Esophagus squamous epithelium (tissue), 5 donors: ENCODE results near the gene UVSSA. TPM values are rescaled to one million over a fixed set of nuclear protein-coding genes. Genes with fewer than 3 reads are reported as not detected.

Experiments
- DNase-seq: peaks from one replicate; lab custom pipeline; 2025; lab: John Stamatoyannopoulos, UW
- H3K27ac ChIP-seq, 4 donors: fragments of 200-600 bp; sonication (generic); one replicate each; pipeline ENCODE4 v1.5.1; 2016 to 2019; ENCODE audit warnings: mild to moderate bottlenecking in 1 of 4
- H3K27me3 ChIP-seq, 4 donors: fragments of 200-600 bp; sonication (generic); 1 replicate in 3 of 4; 2 replicates in 1 of 4; pipeline versions ENCODE4 v1.5.1 to v1.6.0; 2017 to 2021; ENCODE audit warnings: antibody characterized with exemption in 1 of 4
- H3K36me3 ChIP-seq, 3 donors: fragments of 200-600 bp; sonication (generic); one replicate each; pipeline ENCODE4 v1.5.1; 2016 to 2019
- H3K4me1 ChIP-seq, 3 donors: fragments of 200-600 bp; sonication (generic); one replicate each; pipeline ENCODE4 v1.5.1; 2017 to 2019
- H3K4me3 ChIP-seq, 4 donors: fragments of 200-600 bp; sonication (generic); 1 replicate in 3 of 4; 2 replicates in 1 of 4; pipeline ENCODE4 v1.5.1; 2016 to 2019; ENCODE audit warnings: mild to moderate bottlenecking in 2 of 4, moderate library complexity in 1 of 4
- H3K9me3 ChIP-seq, 3 donors: fragments of 200-600 bp; sonication (generic); one replicate each; pipeline ENCODE4 v1.5.1; 2016 to 2019
- POLR2A ChIP-seq, 4 donors: fragments of 450-650 bp; IDR thresholded peaks; one replicate each; pipeline ENCODE4 v1.6.1; 2017; ENCODE audit warnings: antibody characterized with exemption in 4 of 4, mild to moderate bottlenecking in 4 of 4, moderate library complexity in 3 of 4
- WGBS, 2 donors: methylation state at CpG; one replicate each; pipeline ENCODE4 v1.1.5; 2018; 5-methylcytosine and 5-hydroxymethylcytosine counted together
- intact Hi-C: fragments of 100-400 bp; cut with DNase I; formaldehyde crosslinking; loops from one replicate; pipeline ENCODE4 v1.15.0; 2022
- total RNA-seq, 4 donors: library from RNA; depleted of rRNA; stranded (reverse); fragments of >200 nt; gene quantifications; one replicate each; pipeline ENCODE4 v1.1.0, GENCODE V29; 2016
- TF ChIP-seq, protein P1 (sequence below), 6 experiments: fragments of 450-650 bp in 4 of 6; fragments of 200-600 bp in 2 of 6; sonication (generic) in 2 of 6; IDR thresholded peaks; one replicate each; pipeline ENCODE4 v1.5.1; 2016 to 2019; ENCODE audit warnings: antibody characterized with exemption in 6 of 6, mild to moderate bottlenecking in 4 of 6, moderate library complexity in 4 of 6
- donor health status: DM: yes; HTN: yes; CAD: no.

Gene UVSSA
- total RNA-seq, 4 donors from 2014 or later: 7.2 to 12.8 (median 11.5) TPM

DNA sequence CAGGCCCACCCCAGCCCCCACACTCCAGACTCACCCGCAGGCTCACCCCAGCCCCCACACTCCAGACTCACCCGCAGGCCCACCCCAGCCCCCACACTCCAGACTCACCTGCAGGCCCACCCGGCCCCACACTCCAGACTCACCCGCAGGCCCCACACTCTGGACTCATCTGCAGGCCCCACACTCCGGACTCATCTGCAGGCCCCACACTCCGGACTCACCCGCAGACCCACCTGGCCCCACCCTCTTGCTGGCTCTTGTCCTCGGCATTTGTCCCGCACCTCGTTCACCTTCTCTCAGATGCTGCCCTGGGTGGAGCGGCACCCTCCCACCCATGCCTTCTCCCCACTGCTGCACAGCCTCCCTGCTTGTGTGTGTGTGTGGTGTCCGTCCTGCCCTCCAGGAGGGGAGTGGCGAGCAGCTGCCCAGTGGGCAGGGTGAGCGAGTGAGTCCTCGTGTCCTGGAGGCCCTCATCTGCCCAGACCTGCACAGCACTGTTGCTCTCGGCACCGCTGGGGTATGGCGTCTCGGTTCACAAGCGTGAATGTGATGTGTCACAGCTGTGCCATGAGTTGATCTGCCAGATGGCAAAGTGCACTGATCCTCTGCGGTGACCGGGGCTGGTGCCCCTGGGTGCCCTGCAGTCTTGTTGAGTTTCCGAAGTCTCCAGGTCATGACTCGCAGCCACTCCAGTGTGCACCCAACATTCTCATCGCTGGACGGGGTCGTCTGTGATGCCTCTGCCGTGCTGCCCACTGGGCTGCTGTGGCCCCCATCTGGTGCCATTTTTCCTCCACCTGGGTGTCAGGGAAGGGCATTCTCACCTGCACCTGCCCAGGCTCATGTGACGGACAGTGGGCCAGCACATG, 29.6 kb upstream of the UVSSA start:
- TF ChIP-seq, protein P1, sequence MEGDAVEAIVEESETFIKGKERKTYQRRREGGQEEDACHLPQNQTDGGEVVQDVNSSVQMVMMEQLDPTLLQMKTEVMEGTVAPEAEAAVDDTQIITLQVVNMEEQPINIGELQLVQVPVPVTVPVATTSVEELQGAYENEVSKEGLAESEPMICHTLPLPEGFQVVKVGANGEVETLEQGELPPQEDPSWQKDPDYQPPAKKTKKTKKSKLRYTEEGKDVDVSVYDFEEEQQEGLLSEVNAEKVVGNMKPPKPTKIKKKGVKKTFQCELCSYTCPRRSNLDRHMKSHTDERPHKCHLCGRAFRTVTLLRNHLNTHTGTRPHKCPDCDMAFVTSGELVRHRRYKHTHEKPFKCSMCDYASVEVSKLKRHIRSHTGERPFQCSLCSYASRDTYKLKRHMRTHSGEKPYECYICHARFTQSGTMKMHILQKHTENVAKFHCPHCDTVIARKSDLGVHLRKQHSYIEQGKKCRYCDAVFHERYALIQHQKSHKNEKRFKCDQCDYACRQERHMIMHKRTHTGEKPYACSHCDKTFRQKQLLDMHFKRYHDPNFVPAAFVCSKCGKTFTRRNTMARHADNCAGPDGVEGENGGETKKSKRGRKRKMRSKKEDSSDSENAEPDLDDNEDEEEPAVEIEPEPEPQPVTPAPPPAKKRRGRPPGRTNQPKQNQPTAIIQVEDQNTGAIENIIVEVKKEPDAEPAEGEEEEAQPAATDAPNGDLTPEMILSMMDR (IDR thresholded peaks at IDR 0.05): no peak
- no peak for TF ChIP-seq POLR2A (IDR thresholded peaks at IDR 0.05)
- H3K36me3 ChIP-seq: peaks cover 32 to 100% (median 40%) of the 10 kb centered on the region in 3 donors
- 92 to 96% methylated on average over 9 to 10 of the region's 29 CpGs for WGBS, 2 donors
- H3K4me1 ChIP-seq: no peaks in the 10 kb centered on the region
- no peak overlapping the region for H3K4me3 ChIP-seq
- no peaks in the 10 kb centered on the region for H3K27me3 ChIP-seq
- no peak overlapping the region for H3K27ac ChIP-seq
- no peak for DNase-seq
- no peaks in the 10 kb centered on the region for H3K9me3 ChIP-seq
- intact Hi-C loops: no loop called here

DNA sequence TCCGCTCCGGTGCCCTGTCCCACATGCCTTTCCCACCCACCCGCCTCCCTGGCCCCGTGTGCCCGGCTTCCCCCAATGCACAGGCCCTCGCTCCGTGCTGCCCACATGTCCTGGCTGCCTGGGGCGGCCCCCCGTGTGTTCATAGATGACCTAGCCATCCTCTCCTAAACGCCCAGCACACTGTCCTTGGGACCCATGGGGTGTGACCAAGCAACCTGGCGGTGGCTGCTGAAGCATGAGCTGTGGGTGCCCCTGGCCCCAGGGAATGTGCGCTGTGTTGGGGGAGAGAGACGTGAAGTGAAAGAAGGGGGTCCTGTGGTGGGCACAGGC, 29.0 kb upstream of the UVSSA start:
- H3K4me3 ChIP-seq: no peak overlapping the region
- no peaks in the 10 kb centered on the region for H3K9me3 ChIP-seq
- intact Hi-C loops: no loop called here
- no peak for DNase-seq
- no peaks in the 10 kb centered on the region for H3K27me3 ChIP-seq
- peaks cover 26 to 100% (median 42%) of the 10 kb centered on the region in 3 donors for H3K36me3 ChIP-seq
- no peak overlapping the region for H3K27ac ChIP-seq
- 86% methylated on average over 4 of the region's 13 CpGs; no CpG with 5 or more reads in 1 of the 2 donors for WGBS, 2 donors
- H3K4me1 ChIP-seq: no peaks in the 10 kb centered on the region
- no peak for TF ChIP-seq POLR2A (IDR thresholded peaks at IDR 0.05)
- TF ChIP-seq, protein P1 (IDR thresholded peaks at IDR 0.05): no peak

DNA sequence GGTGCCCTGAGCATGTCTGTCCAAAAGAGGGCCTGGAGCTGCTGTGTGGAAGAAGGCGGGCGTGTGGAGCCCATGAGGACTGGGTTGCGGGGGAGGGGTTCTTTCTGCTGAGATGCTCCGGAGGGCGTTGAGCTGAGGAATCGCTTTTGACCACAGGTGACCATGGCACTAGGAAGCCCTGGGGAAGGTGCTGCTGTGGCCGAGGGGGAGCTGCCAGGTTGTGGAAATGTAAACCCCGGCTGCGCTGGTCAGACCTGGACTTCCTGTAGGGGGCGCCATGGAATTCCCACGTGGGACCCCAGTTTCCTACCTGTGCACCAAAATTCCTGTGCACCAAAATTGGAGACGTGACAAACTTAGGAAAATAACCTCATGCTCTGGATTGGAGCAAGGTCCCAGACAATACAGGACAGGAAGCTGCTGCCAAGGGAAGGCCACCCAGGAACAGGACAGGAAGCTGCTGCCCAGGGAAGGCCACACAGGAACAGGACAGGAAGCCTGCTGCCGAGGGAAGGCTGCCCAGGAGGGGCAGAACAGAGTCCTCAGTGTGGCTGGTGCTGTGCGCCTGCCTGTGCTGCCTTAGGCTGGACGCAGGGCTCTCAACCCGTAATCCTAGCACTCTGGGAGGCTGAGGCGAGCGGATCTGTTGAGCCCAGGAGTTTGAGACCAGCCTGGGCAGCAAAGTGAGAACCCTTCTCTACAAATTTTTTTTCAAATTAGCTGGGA, 28.4 kb upstream of the UVSSA start:
- no peak overlapping the region for H3K27ac ChIP-seq
- H3K27me3 ChIP-seq: no peaks in the 10 kb centered on the region
- no peaks in the 10 kb centered on the region for H3K4me1 ChIP-seq
- intact Hi-C loops: no loop called here
- 88 to 89% methylated on average over 13 to 18 of the region's 18 CpGs for WGBS, 2 donors
- no peak overlapping the region for H3K4me3 ChIP-seq
- H3K9me3 ChIP-seq: no peaks in the 10 kb centered on the region
- no peak for DNase-seq
- H3K36me3 ChIP-seq: peaks cover 21 to 100% (median 37%) of the 10 kb centered on the region in 3 donors
- TF ChIP-seq POLR2A (IDR thresholded peaks at IDR 0.05): no peak
- TF ChIP-seq, protein P1 (IDR thresholded peaks at IDR 0.05): peak in 2 of 6 experiments; percentile 14 to 26

DNA sequence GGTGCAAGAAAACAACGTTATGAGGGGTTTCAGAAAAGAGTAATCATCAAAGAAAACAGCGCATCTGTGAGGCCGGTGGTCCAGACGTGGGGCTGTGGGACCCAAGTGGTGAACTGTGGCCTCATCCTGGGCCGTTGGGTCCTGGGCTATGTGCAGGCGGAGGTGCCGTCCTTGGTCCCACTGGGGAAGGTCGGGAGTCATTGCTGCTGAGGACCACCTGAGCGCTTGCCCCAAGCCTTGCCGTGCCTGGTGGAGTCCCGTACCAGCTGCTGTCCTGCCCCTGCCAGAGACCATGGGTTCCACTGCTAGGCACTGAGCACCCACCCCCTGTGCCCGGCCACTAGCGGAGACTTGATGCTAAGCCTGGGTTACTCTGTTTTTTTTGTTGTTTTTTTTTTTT, 25.5 kb upstream of the UVSSA start:
- WGBS, 2 donors: 87 to 91% methylated on average over 10 to 13 of the region's 13 CpGs
- Histone ChIP-seq H3K27me3 (no peaks in the 10 kb centered on the region), H3K9me3 (no peaks in the 10 kb centered on the region), H3K4me3 (no peak overlapping the region), H3K36me3 (peaks cover 22 to 99% (median 24%) of the 10 kb centered on the region in 3 donors), H3K27ac (no peak overlapping the region), H3K4me1 (no peaks in the 10 kb centered on the region)
- TF ChIP-seq, protein P1 (IDR thresholded peaks at IDR 0.05): no peak
- TF ChIP-seq POLR2A (IDR thresholded peaks at IDR 0.05): no peak
- intact Hi-C loops: no loop called here
- no peak for DNase-seq
